Activated CD4-positive, CD25-positive, alpha-beta regulatory T cell treated with anti-CD3 and anti-CD28 coated beads, Interleukin-2, amount 50 U/mL, for 16 hours (primary cell): ENCODE measurements around the gene CDRT15L2.
"Not testable (repeated sequence)": the region's sequence is repeated elsewhere in the genome, so short reads cannot be mapped to it uniquely, and the experiment has no call there.

Experiments
- DNase-seq: peaks from one replicate; pipeline ENCODE4 v3.0.0-alpha.2; 2020; ENCODE audit warnings: low read depth, low spot score

Gene CDRT15L2

GRCh38 chr17:20579424-20579823 is at the start of gene CDRT15L2:
CDRT15L2 (plus strand) TSS chr17:20579724; CDS start chr17:20579744, 20 bp downstream.
- not testable (repeated sequence) for DNase-seq

- not testable (repeated sequence) for DNase-seq
Measured at GRCh38 chr17:20530104-20530503, 49.4 kb upstream of the CDRT15L2 start.

- not testable (repeated sequence) for DNase-seq
Measured at GRCh38 chr17:20532544-20533090, 46.9 kb upstream of the CDRT15L2 start.

GRCh38 chr17:20533206-20533605 is 46.3 kb upstream of the CDRT15L2 start:
- not testable (repeated sequence) for DNase-seq

GRCh38 chr17:20534711-20535550 is 44.6 kb upstream of the CDRT15L2 start:
- DNase-seq: not testable (repeated sequence)

- DNase-seq: not testable (repeated sequence)
Measured at GRCh38 chr17:20540414-20540813, 39.1 kb upstream of the CDRT15L2 start.

- not testable (repeated sequence) for DNase-seq
Measured at GRCh38 chr17:20540865-20541264, 38.7 kb upstream of the CDRT15L2 start.

GRCh38 chr17:20541853-20542546 is 37.5 kb upstream of the CDRT15L2 start:
- DNase-seq: not testable (repeated sequence)

- DNase-seq: not testable (repeated sequence)
Measured at GRCh38 chr17:20547923-20548322, 31.6 kb upstream of the CDRT15L2 start.

GRCh38 chr17:20552920-20553319 is 26.6 kb upstream of the CDRT15L2 start:
- not testable (repeated sequence) for DNase-seq

- not testable (repeated sequence) for DNase-seq
Measured at GRCh38 chr17:20554728-20555127, 24.8 kb upstream of the CDRT15L2 start.

GRCh38 chr17:20555135-20556010 is 24.2 kb upstream of the CDRT15L2 start:
- not testable (repeated sequence) for DNase-seq

GRCh38 chr17:20558096-20558495 is 21.4 kb upstream of the CDRT15L2 start:
- not testable (repeated sequence) for DNase-seq

GRCh38 chr17:20559018-20559417 is 20.5 kb upstream of the CDRT15L2 start:
- DNase-seq: not testable (repeated sequence)

GRCh38 chr17:20562587-20562986 is 16.9 kb upstream of the CDRT15L2 start:
- no peak for DNase-seq

GRCh38 chr17:20565245-20565644 is 14.3 kb upstream of the CDRT15L2 start:
- DNase-seq: not testable (repeated sequence)

- no peak for DNase-seq
Measured at GRCh38 chr17:20565711-20566110, 13.8 kb upstream of the CDRT15L2 start.

GRCh38 chr17:20566736-20567135 is 12.8 kb upstream of the CDRT15L2 start:
- not testable (repeated sequence) for DNase-seq

- not testable (repeated sequence) for DNase-seq
Measured at GRCh38 chr17:20567421-20567820, 12.1 kb upstream of the CDRT15L2 start.

- not testable (repeated sequence) for DNase-seq
Measured at GRCh38 chr17:20568604-20569003, 10.9 kb upstream of the CDRT15L2 start.

GRCh38 chr17:20571653-20572052 is 7.9 kb upstream of the CDRT15L2 start:
- not testable (repeated sequence) for DNase-seq
